HG03025 (cell line): Measurements from ENCODE around the gene STRIT1.
"Not testable (repeated sequence)": the region's sequence is repeated elsewhere in the genome, so short reads cannot be mapped to it uniquely, and the experiment has no call there.

Source experiments
- ATAC-seq: cut with Tn5 transposase; IDR thresholded peaks from one replicate; pipeline ENCODE4 v1.9.1; 2021; ENCODE audit warnings: mild to moderate bottlenecking, moderate library complexity; ENCODE audit not compliant: unreplicated experiment, low FRiP score

Gene STRIT1

DNA sequence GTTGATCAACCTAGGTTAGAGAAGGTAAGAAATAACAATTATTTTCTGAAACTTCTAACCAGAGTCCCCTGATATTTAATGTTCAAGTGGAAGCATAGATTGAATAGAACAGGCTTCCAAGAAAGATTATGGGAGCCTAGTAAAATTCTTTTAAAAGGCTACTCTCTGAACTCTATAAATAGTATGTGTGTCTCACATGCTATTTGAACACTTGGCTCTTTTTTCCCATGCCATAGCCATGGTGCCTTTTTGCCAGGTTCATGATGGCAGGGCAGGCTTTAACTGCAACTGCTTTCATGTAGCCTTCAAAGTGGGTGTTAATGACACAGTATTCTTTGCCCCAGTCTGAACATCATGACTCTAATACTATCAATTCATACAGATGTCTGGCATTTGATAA lies 22.9 kb upstream of the STRIT1 start:
- no peak for ATAC-seq

DNA sequence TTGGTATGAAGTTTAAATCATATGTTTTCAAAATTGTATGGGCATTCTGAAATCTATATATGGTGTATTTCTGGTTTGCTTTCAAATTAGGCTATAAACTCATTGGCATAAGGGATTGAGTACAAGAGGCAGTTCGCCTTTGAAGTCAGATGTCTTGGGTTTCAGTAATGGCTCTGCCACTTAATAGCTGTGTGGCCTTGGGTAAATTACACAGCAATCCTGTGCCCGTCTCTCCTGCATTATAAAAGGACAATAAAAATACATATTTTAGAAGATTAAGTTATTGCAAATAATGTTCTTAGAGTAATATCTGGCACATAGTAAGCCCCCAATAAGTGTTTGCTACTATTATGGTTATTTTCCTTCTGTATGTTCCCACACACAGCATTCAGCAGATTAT lies 20.4 kb upstream of the STRIT1 start:
- no peak for ATAC-seq

DNA sequence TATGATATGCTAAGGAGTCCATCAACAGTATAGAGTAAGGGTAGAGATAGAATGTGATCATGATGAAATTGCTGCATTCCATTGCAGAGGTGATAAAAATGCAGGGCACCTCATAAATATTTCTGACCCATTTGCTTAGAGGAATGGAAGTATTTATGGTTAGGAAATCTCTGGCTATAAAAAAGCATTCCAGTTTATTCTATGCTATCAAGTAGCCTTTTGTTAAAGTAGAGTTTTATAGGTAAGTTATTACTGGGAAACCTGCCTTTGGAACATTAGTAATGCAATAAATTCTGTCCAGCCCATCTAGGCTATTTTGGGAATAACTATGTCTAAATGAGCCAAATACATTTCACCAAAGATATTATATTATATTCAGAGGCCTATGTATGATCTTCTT lies 19.8 kb upstream of the STRIT1 start:
- ATAC-seq, result no peak

DNA sequence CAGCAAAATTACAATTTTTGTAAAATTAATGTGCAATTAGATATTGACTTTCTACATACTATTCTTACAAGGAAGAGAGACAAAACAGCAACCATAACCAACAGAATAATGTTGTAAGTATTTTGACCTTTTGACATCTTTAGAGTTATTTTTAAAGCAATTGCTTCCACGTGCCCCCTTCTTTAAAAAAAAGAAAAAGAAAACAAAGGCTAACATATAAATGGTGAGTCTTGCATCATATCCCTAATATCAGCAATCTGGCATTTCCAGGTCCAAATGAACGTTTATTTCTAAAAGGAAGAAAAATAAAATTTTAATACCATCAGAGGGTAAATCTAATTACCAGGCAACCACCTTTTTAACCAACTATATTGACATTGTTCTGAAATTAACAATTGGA lies 19.3 kb upstream of the STRIT1 start:
- ATAC-seq, result no peak

DNA sequence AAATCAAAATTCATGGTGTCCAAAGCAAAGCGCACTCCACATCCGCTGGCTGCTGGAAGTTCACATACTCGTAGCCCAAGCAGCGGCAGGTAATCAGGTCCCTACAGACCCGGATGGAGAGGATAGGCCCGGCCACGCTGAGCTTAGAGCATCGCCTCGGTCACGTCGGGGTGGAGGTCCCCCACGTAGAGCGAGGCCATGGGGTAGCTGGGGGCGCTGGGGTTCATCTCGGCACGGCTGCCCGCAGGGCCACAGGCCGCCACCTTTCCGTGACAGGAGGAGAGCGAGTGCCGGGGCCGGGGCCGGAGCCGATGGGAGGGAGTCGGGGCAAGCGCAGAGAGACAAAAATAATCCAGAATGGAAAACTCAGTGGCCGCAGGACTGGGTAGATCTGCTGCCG lies 16.1 kb upstream of the STRIT1 start:
- no peak for ATAC-seq

DNA sequence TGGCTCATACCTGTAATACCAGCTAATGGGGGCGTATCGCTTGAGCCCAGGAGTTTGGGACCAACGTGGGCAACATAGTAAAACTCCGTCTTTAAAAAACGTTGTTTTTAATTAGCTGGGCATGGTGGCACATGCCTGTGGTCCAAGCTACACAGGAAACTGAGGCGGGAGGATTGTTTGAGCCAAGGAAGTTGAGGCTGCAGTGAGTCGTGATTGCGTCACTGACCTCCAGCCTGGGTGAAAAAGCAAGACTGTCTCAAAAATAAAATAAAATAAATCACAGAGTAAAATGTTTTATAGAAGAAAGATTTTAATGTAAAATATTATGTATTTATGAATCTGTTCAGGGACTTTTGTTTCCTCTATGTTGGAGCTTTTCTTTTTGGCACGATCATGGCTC lies 15.3 kb upstream of the STRIT1 start:
- no peak for ATAC-seq

DNA sequence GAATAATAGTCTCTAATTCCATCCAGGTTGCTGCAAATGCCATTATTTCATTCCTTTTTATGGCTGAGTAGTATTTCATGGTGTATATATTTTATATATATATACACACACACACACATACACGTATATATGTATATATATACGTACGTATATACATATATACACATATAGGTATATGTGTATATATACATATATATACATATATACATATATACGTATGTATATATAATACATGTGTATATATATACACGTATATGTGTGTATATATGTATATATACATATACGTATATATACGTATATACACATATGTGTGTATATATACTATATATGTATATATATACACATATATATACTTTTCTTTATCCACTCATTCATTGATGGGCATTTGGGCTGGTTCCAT lies 13.7 kb upstream of the STRIT1 start:
- ATAC-seq, result no peak

DNA sequence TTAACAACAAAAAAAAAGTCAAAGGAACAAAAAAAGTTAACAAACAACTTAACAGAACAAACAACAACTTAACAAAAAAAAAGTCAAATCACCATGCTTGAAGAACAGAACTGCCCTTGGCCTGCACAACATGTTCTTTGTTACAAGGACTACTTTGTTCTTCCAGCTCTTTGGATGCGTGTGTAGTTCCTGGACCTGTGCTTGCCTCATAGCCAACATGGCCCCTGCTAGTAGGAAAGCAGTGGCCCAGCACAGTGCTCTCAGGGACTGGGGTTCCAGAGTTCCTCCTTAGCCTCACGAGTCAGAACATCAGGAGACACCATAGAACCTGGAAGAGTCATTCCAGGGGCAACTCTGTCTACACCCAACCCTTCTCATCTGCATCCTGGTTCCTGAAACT lies 10.9 kb upstream of the STRIT1 start:
- ATAC-seq, result no peak

DNA sequence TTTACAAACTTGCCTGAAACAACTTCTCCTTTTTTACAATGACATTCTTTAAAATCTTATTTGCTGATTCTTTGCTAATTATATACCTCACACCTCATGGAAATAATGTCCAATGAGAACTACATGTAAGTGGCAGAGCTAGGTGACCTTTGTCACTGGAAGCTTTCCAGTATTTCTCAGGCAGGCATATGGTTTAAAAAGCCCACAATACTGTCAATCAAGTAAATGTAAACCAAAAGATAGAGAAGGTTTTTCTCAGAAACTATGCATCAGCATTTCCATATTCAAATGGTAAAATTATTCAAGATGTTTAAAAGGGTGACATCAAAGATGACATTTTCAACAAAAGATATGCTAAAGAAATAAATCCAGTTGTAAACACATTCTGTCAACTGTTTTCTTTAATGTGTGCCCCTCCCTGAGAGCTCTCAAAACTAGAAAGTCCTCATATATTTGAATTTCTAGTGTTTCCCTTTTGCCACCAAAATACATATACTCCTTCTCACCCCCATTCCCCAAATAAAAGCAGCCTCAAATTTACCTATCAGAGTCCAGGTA lies 10.1 kb upstream of the STRIT1 start:
- ATAC-seq, result no peak

DNA sequence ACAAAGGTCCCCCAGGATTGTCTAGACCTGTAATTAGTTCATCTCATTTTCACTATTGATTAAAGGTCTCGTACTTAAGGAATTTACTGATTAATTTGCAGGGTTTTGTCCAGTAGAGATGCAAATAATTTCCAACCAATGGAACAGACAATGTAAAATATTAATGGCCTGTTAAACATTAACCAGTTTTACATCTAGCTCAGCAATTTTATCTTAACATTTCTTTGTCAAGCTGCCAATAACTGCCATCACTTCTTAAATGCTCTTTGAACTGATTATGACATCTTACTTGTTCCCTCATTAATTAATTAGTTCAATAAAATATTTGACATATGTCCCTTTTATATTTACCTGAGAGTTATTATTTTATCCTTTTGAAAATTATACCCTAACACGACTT lies 9.4 kb upstream of the STRIT1 start:
- ATAC-seq, result no peak

DNA sequence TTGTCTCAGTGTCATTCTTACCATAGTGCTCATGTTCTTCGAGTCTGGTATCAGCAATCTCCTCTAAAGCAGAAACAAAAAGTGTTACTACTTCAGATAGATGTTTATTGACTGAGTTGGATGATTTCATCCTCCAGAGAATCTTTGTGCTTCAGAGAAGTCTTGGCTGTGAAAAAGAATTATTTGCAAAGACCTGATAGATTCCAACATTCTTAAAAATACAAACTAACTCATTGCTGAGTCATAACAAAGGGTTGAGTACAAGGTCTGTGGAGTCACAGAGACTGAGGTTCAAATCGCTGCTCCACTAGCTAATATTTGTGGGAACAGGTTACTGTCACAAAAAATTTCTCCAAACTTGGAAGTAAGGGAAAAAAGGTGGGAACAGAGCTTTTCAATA lies 9.0 kb upstream of the STRIT1 start:
- ATAC-seq, result no peak

DNA sequence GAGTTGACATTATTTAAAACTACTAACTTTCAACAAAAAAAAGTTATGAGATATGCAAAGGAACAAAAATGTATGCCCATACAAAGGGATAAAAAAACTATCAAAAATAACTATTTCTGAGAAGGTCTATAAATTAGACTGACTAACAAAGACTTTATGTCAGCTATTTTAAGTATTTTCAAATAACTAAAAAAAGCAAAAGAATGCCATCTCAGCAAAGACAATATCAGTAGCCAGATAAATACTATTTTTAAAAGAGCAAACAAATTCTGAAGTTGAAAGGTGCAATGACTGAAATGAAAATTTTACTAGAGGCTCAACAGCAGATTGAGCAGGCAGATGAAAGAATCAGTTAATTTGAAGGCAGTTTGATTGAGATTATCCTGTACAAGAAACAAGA lies 3.6 kb upstream of the STRIT1 start:
- no peak for ATAC-seq

DNA sequence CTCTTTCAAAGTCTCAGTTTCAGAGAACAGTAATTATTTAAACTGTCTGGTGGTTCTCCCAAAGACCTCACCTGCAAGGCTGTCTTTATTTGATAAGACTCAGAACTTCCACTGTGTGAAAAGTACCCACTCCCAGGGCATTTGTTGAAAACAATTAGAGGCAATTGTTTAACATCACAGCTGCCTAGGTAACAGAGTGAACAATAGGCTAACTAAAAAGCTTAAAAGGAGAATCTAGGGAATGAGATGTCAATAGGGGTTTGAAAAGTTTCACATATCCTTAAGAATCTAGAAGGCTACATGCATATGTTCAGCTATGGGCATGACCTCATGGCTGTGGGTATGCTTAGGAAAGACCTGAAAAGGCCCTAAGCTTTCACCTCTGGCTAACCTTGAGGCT lies 2.9 kb upstream of the STRIT1 start:
- no peak for ATAC-seq

DNA sequence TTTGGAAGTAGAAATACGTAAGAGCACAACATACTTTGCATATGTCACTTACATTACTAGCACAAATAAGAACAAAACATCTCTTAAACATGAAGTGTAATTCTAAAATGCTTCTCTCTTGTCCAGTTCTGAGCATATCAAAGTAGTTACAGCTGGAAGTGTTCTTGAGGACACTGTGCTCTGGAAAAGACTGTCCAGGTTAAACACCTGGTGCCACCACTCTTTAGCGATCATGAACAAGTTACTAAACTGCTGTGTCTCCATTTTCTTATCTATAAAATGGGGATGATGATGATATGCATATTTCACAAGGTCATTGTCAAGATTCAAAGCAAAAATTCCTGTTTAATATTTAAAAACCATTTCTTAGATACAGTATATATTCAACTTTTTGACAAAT lies 790 bp downstream of the STRIT1 start:
- no peak for ATAC-seq

DNA sequence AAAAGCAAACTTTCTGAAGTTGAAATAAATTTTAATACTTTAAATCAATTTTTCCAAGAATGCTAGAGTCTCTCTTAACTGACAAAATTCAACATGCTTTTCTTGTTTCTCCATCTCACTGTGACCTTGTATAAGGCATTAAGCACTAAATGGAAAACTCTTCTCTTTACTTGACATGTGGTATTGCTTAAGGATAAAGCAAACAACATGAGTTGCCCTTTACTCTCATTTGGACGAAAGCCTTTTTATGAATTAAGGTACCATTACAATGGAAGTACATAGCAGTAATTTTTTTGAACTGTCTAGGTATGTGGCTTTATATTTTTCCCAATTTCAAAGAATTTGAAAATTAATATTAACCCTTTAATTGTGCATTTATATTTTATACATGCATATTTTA lies 1.4 kb downstream of the STRIT1 start:
- ATAC-seq, result no peak

DNA sequence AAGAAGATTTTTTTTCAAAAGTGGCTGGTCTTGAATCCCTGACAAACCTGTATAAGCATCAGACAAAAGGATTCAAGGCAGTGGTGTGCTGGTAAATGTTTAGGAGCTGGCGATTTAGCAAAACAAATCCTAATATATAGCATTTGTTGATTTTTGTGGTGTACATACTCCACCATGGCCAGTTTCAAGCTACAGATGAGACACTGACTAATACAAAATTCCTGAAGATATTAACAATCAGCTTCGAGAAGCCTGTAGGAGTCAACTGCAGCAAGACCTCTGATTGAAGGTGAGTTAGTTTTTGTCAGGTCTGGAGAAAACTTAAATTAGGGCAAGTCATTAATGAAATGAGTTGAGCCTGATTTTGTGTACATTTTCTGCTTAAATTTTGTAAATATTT lies 6.7 kb downstream of the STRIT1 start:
- no peak for ATAC-seq

DNA sequence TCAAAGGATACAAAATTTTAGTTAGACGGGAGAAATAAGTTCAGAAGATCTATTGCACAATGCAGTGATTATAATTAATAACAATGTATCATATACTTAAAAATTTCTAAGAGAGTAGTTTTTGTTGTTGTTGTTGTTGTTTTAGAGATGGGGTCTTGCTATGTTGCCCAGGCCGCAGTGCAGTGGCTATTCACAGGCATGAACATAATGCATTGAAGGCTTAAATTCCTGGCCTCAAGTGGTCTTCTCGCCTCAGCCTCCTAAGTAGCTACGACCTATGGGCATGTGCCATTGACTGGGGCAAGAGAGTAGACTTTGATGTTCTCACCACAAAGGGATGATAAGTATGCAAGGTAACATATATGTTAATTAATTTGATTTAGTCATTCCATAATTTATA lies 7.5 kb downstream of the STRIT1 start:
- ATAC-seq, result no peak

DNA sequence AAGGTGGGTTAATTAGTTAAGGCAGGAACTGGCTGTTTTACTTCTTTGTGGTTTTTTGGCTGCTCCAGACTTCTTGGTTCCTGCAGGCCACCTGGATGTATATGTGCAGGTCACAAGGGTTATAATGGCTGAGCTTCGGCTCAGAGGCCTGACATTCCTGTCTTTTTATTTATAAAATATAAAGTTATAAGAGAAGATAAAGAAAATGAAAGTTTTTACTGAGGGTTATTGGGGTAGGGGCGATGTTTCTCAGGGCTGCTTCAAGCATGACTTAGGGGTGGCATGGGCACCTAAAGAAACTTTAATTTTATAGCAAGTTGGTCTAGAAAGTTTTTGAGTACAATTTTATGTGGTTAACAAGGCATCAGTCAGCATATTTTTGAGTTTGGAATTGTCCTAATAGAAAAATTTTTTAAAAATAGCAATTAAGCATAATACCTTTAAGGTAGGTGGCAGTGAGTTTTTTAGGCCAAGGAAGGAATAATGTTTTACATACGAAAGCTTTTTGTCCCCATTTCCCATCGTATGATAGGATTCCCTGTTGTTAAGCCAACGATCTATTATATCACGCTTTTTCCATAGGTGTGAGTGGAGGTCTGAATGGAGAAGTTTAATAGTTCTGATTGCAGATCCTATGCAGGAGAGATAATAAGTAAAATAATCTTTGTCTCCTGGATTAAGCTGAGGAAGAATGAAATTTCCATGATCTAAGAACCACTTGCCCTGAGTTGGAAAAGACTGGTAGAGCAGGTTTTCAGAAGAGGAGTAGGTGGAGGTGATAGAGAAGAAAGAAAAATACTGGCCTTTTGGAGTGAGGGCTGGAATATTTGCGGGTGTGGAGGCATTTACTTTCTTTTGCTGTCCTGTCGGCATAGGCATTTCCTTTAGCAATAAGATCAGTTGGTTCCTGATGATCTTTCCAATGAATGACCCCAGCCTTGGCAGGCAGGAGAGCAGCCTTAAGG lies 10.1 kb downstream of the STRIT1 start:
- no peak for ATAC-seq

DNA sequence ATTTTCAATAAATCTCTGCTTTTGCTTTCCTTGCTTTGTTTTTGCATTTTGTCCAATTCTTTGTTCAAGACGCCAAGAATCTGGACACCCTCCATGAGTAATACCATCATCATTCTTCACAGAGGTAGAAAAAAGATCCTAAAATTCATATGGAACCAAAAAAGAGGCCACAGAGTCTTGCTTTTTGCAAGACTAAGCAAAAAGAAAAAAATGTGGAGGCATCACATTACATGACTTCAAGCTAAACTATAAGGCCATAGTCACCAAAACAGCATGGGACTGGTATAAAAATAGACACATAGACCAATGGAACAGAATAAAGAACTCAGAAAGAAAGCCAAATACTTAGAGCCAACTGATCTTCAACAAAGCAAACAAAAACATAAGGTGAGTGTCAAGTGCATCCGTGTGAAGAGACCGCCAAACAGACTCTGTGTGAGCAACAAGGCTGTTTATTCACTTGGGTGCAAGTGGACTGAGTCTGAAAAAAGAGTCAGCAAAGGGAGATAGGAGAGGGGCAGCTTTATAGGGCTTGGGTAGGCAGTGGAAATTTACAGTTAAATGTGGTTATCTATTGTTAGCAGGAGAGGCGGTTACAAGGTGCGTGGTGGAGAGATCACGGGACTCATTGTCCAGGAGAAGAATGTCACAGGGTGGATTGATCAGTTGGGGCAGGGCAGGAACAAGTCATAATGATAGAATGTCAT lies 10.9 kb downstream of the STRIT1 start:
- ATAC-seq, result no peak

DNA sequence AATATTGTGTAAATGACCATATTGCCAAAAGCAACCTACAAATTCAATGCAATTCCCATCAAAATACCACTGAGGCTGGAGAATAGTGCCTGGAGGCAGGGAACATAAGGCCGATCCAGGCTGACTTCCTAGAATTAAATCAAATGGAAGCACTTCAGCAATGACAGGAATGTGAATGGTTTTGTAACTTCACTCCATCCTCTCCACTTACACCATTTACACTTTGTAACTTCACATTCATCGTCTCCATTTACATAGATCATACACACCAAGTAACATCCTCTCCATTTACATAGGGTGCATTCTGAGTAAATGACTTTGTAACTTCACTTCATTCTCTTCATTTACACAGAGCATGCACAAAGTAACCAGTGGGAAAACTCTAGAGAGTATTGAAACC lies 11.6 kb downstream of the STRIT1 start:
- no peak for ATAC-seq

DNA sequence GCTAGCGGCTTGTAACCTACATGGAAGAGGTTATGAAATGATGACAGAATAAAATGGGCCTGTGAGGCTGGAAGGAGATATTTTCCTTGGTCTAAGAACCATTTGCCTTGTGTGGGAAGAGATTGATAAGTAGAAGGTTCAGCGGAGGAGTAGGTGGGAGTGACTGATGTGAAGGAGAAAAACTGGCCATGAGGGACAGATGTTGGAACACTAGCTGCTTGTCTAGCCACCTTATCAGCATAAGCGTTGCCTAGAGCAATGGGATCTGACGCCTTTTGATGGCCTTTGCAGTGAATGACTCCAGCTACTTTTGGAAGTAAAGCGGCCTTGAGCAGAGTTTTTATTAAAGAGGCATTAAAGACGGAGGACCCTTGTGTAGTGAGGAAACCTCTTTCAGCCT lies 17.4 kb downstream of the STRIT1 start:
- not testable (repeated sequence) for ATAC-seq
